Measurements from ENCODE around the gene DPP10.

DPP10 gene

DNA sequence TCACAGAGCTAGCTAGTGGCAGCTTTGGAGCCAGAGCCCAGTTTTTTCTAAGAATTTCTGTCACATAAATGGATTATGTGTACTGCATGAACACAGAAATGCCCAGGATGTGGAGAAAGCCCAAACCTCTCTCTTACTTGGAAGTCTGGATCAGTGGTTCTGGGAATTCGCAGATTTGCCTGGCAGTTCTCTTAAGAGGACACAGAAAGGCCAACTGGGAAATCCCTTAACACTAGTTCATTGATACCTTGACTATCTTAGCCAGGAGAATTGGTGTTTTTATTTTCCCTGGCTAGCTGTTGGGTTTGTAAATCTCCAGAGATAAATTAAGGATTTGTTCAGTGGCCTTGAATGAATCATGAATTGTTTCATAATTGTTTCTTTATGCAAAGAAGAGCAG is 95.3 kb downstream of the DPP10 start:
- Histone ChIP-seq H3K79me2 (ENCODE audit: insufficient read depth, low read length) (no peaks in the 10 kb centered on the region), H3K9me2 (ENCODE audit: low read depth, low read length) (no peaks in the 10 kb centered on the region), H2AFZ (ENCODE audit: low read length) (no peak overlapping the region), H3K4me2 (ENCODE audit: low read length) (no peak overlapping the region), H3K27ac (ENCODE audit: low read depth, low read length, poor library complexity, severe bottlenecking) (no peak overlapping the region), H4K20me1 (ENCODE audit: insufficient read depth, low read length) (no peaks in the 10 kb centered on the region), H3K4me1 (ENCODE audit: insufficient read depth, low read length, severe bottlenecking) (no peaks in the 10 kb centered on the region), H3K9me3 (ENCODE audit: low read length) (no peaks in the 10 kb centered on the region), H3K27me3 (ENCODE audit: insufficient read depth, low read length) (no peaks in the 10 kb centered on the region; the same call in 1 of the 2 replicates), H3K9ac (ENCODE audit: low read length) (no peak overlapping the region), H3F3A (ENCODE audit: insufficient read depth, low read length) (no peaks in the 10 kb centered on the region), H3K4me3 (ENCODE audit: low read depth, low read length, poor library complexity, severe bottlenecking) (no peak overlapping the region), H3K36me3 (ENCODE audit: insufficient read depth, low read length) (no peaks in the 10 kb centered on the region)
- TF ChIP-seq, protein P1, sequence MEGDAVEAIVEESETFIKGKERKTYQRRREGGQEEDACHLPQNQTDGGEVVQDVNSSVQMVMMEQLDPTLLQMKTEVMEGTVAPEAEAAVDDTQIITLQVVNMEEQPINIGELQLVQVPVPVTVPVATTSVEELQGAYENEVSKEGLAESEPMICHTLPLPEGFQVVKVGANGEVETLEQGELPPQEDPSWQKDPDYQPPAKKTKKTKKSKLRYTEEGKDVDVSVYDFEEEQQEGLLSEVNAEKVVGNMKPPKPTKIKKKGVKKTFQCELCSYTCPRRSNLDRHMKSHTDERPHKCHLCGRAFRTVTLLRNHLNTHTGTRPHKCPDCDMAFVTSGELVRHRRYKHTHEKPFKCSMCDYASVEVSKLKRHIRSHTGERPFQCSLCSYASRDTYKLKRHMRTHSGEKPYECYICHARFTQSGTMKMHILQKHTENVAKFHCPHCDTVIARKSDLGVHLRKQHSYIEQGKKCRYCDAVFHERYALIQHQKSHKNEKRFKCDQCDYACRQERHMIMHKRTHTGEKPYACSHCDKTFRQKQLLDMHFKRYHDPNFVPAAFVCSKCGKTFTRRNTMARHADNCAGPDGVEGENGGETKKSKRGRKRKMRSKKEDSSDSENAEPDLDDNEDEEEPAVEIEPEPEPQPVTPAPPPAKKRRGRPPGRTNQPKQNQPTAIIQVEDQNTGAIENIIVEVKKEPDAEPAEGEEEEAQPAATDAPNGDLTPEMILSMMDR (IDR thresholded peaks at IDR 0.05; ENCODE audit: low read length): no peak
- TF ChIP-seq EZH2 (IDR thresholded peaks at IDR 0.05; ENCODE audit: borderline replicate concordance, low read length): no peak

DNA sequence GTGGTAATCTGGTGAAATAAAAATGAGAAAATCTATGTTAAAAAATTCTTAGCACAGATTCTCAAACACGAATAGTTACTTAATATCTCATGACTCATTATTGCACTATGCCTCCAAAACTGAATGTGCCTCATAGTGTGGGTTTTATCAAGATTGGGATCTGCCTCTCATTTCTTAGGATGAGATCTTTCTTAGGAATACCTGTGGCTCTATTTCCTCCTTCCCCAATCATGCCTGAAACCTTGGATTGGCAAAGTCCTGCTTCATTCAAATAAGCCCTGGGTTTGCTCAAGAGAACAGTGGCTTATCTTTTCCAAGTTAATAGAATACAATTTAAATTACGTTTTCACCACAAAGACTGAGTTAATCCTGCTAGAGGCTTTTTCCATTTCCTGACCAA is 100.3 kb downstream of the DPP10 start:
- TF ChIP-seq, protein P1 (IDR thresholded peaks at IDR 0.05; ENCODE audit: low read length): no peak
- TF ChIP-seq EZH2 (IDR thresholded peaks at IDR 0.05; ENCODE audit: borderline replicate concordance, low read length): no peak
- H2AFZ ChIP-seq (ENCODE audit: low read length): no peak overlapping the region
- H3K4me3 ChIP-seq (ENCODE audit: low read depth, low read length, poor library complexity, severe bottlenecking): no peak overlapping the region
- no peaks in the 10 kb centered on the region; the same call in 1 of the 2 replicates for H3K27me3 ChIP-seq (ENCODE audit: insufficient read depth, low read length)
- H3F3A ChIP-seq (ENCODE audit: insufficient read depth, low read length): no peaks in the 10 kb centered on the region
- H3K27ac ChIP-seq (ENCODE audit: low read depth, low read length, poor library complexity, severe bottlenecking): no peak overlapping the region
- H3K9me3 ChIP-seq (ENCODE audit: low read length): no peaks in the 10 kb centered on the region
- no peaks in the 10 kb centered on the region for H3K9me2 ChIP-seq (ENCODE audit: low read depth, low read length)
- no peak overlapping the region for H3K9ac ChIP-seq (ENCODE audit: low read length)
- H3K4me2 ChIP-seq (ENCODE audit: low read length): no peak overlapping the region
- H3K4me1 ChIP-seq (ENCODE audit: insufficient read depth, low read length, severe bottlenecking): no peaks in the 10 kb centered on the region
- no peaks in the 10 kb centered on the region for H3K36me3 ChIP-seq (ENCODE audit: insufficient read depth, low read length)
- no peaks in the 10 kb centered on the region for H4K20me1 ChIP-seq (ENCODE audit: insufficient read depth, low read length)
- no peaks in the 10 kb centered on the region for H3K79me2 ChIP-seq (ENCODE audit: insufficient read depth, low read length)

DNA sequence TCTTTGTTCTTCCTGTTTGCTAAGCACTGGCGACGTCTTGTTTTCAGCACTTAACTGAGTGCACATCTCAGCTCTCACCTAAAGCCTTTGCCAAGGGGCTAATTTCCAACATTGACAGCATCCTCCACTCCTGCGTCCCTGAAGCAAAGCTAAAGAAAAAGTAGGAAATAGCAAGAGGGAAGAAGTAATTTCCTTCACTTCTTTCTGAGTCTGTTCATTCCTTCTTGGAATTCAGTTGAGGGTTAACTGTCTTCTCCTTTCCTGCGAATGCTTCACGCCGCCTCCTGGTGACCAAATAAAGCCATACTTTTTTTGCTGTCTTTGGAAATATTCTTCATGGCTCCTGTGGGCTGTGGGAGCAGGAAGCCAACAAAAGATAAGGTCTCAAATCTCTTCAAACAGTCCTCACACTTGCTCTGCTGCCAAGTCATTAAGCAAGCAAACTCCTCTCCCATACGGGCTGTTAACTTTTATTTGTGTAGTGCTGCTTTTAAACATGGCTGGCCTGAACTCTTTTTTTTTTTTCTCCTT is 100.9 kb downstream of the DPP10 start:
- H3K79me2 ChIP-seq (ENCODE audit: insufficient read depth, low read length): no peaks in the 10 kb centered on the region
- no peaks in the 10 kb centered on the region for H4K20me1 ChIP-seq (ENCODE audit: insufficient read depth, low read length)
- no peaks in the 10 kb centered on the region for H3F3A ChIP-seq (ENCODE audit: insufficient read depth, low read length)
- no peaks in the 10 kb centered on the region for H3K9me2 ChIP-seq (ENCODE audit: low read depth, low read length)
- TF ChIP-seq, protein P1 (IDR thresholded peaks at IDR 0.05; ENCODE audit: low read length): peak; percentile 14; the same call in 1 of the 2 replicates
- TF ChIP-seq EZH2 (IDR thresholded peaks at IDR 0.05; ENCODE audit: borderline replicate concordance, low read length): no peak
- H2AFZ ChIP-seq (ENCODE audit: low read length): no peak overlapping the region
- no peaks in the 10 kb centered on the region for H3K4me1 ChIP-seq (ENCODE audit: insufficient read depth, low read length, severe bottlenecking)
- H3K9ac ChIP-seq (ENCODE audit: low read length): no peak overlapping the region
- no peaks in the 10 kb centered on the region for H3K36me3 ChIP-seq (ENCODE audit: insufficient read depth, low read length)
- no peak overlapping the region for H3K4me3 ChIP-seq (ENCODE audit: low read depth, low read length, poor library complexity, severe bottlenecking)
- no peaks in the 10 kb centered on the region for H3K9me3 ChIP-seq (ENCODE audit: low read length)
- no peak overlapping the region for H3K27ac ChIP-seq (ENCODE audit: low read depth, low read length, poor library complexity, severe bottlenecking)
- no peak overlapping the region for H3K4me2 ChIP-seq (ENCODE audit: low read length)
- H3K27me3 ChIP-seq (ENCODE audit: insufficient read depth, low read length): no peaks in the 10 kb centered on the region; the same call in 1 of the 2 replicates

All from OCI-LY1 (cell line).